Endodermal cell (in vitro differentiated cells): ENCODE data around the gene ATP2A2. TPM values are rescaled to one million over a fixed set of nuclear protein-coding genes. Genes with fewer than 3 reads are reported as not detected.
A peak's percentile ranks its signal among the peaks of the same experiment; 100 is the strongest.

Experiments used
- DNase-seq: peaks from one replicate; pipeline ENCODE4 v3.0.0-alpha.2; 2017
- H3K27ac ChIP-seq: 2 replicates; pipeline ENCODE4 v1.5.1; 2013; ENCODE audit warnings: mild to moderate bottlenecking, low read depth, low read length, moderate library complexity
- H3K27me3 ChIP-seq: 2 replicates; pipeline ENCODE4 v1.6.1; 2013; ENCODE audit warnings: mild to moderate bottlenecking, low read length, moderate library complexity; ENCODE audit not compliant: insufficient read depth, control insufficient read depth, poor library complexity, severe bottlenecking
- H3K36me3 ChIP-seq: 2 replicates; pipeline ENCODE4 v1.7.0; 2013; ENCODE audit warnings: mild to moderate bottlenecking, low read length, moderate library complexity; ENCODE audit not compliant: control insufficient read depth, insufficient read depth
- H3K4me1 ChIP-seq: one replicate; pipeline ENCODE4 v1.7.0; 2013; ENCODE audit warnings: low read length; ENCODE audit not compliant: control insufficient read depth, insufficient read depth
- H3K4me3 ChIP-seq: 2 replicates; pipeline ENCODE4 v1.5.1; 2013; ENCODE audit warnings: mild to moderate bottlenecking, low read length, moderate library complexity
- H3K9ac ChIP-seq: 2 replicates; pipeline ENCODE4 v1.6.1; 2013; ENCODE audit warnings: mild to moderate bottlenecking, low read length, moderate library complexity; ENCODE audit not compliant: poor library complexity, severe bottlenecking; ENCODE audit errors: extremely low read depth
- H3K9me3 ChIP-seq: 2 replicates; pipeline ENCODE4 v1.6.1; 2013; ENCODE audit warnings: mild to moderate bottlenecking, low read length, moderate library complexity; ENCODE audit not compliant: control insufficient read depth
- H3K27ac Mint-ChIP-seq: 2 replicates; pipeline ENCODE4 v1.8.0; 2020; ENCODE audit warnings: mixed read lengths
- H3K27me3 Mint-ChIP-seq: 2 replicates; pipeline ENCODE4 v1.8.0; 2021; ENCODE audit warnings: mild to moderate bottlenecking, mixed read lengths; ENCODE audit not compliant: insufficient read depth
- H3K36me3 Mint-ChIP-seq: 2 replicates; pipeline ENCODE4 v1.8.0; 2020; ENCODE audit warnings: low read depth, mixed read lengths
- H3K4me1 Mint-ChIP-seq: 2 replicates; pipeline ENCODE4 v1.8.0; 2020; ENCODE audit warnings: mixed read lengths
- H3K4me3 Mint-ChIP-seq: 2 replicates; pipeline ENCODE4 v1.8.0; 2020; ENCODE audit warnings: mild to moderate bottlenecking, moderate library complexity, mixed read lengths
- H3K9me3 Mint-ChIP-seq: 2 replicates; pipeline ENCODE4 v1.8.0; 2020; ENCODE audit warnings: mild to moderate bottlenecking, mixed read lengths
- WGBS, 2 experiments: methylation state at CpG; one replicate each; pipeline versions ENCODE4 v1.1.5 to v1.1.7; 2013; ENCODE audit warnings: missing lambda C conversion rate in 2 of 2, mixed read lengths in 1 of 2; ENCODE audit not compliant: insufficient coverage in 1 of 2, insufficient read length in 1 of 2; 5-methylcytosine and 5-hydroxymethylcytosine counted together
- total RNA-seq, 2 donors: library from RNA; stranded (reverse); fragmentation: NEBNext Ultra II Directional in 1 of 2; extraction: Animal tissue kit (Norgen Biotek cat#: 25700) in 1 of 2; gene quantifications; 2 replicates in 1 of 2; 3 replicates in 1 of 2; pipeline ENCODE4 v1.2.1, GENCODE V29; 2021
- TF ChIP-seq, protein P1 (sequence below): fragments of 200-600 bp; sonication (generic); conservative IDR thresholded peaks from 2 replicates; pipeline ENCODE4 v1.5.0; 2021; ENCODE audit warnings: antibody characterized with exemption, mild to moderate bottlenecking

ATP2A2 gene
- total RNA-seq, 2 donors from 2014 or later = 151 to 235 TPM

DNA sequence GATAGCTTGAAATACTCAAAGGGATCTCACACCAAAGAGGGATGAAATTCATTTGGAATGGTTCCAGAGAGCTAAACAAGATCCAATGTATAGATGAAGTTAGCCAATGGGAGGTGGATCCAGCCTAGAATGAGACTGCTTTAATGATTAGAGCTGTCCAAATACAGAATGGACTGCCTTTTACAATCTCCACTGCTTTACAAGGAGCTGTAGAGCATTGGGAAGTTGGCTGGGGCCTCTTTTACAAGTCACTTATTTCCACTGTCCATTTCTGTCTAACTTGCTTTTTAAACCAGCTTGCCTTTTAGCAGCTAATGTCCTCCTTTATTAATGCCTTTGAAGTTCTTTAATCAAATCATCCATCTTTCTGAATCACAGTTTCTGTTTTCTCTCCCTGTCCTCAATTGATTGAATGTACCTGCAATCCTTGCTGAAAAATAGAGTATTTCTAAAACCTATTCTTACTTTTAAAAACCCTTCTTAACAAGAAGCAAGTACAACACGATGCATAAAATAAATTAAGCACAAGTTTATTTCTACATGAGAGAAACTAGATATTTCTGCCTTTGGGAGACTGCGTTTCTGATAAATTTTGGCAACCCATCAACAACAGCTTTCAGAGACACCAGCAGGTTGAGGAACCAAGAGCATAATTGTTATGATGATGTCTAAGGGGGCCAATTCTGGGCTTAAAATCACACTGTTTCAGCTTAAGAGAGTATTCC is 3.4 kb upstream of the ATP2A2 start:
- peaks cover 2% of the 10 kb centered on the region for H3K36me3 Mint-ChIP-seq
- DNase-seq = no peak
- H3K4me3 Mint-ChIP-seq = no peak overlapping the region
- H3K4me3 ChIP-seq = no peak overlapping the region
- no peak overlapping the region for H3K27ac ChIP-seq
- H3K36me3 ChIP-seq = peaks cover 3% of the 10 kb centered on the region
- H3K9me3 Mint-ChIP-seq = no peaks in the 10 kb centered on the region
- TF ChIP-seq, protein P1, sequence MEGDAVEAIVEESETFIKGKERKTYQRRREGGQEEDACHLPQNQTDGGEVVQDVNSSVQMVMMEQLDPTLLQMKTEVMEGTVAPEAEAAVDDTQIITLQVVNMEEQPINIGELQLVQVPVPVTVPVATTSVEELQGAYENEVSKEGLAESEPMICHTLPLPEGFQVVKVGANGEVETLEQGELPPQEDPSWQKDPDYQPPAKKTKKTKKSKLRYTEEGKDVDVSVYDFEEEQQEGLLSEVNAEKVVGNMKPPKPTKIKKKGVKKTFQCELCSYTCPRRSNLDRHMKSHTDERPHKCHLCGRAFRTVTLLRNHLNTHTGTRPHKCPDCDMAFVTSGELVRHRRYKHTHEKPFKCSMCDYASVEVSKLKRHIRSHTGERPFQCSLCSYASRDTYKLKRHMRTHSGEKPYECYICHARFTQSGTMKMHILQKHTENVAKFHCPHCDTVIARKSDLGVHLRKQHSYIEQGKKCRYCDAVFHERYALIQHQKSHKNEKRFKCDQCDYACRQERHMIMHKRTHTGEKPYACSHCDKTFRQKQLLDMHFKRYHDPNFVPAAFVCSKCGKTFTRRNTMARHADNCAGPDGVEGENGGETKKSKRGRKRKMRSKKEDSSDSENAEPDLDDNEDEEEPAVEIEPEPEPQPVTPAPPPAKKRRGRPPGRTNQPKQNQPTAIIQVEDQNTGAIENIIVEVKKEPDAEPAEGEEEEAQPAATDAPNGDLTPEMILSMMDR = no peak
- peaks cover 8% of the 10 kb centered on the region for H3K27me3 Mint-ChIP-seq
- H3K27ac Mint-ChIP-seq = no peak overlapping the region
- 83 to 100% methylated on average over 1 to 2 of the region's 2 CpGs for WGBS, 2 experiments
- H3K4me1 Mint-ChIP-seq = peaks cover 20% of the 10 kb centered on the region
- H3K9me3 ChIP-seq = no peaks in the 10 kb centered on the region
- no peak overlapping the region for H3K9ac ChIP-seq
- H3K4me1 ChIP-seq = peaks cover 9% of the 10 kb centered on the region
- no peaks in the 10 kb centered on the region for H3K27me3 ChIP-seq

DNA sequence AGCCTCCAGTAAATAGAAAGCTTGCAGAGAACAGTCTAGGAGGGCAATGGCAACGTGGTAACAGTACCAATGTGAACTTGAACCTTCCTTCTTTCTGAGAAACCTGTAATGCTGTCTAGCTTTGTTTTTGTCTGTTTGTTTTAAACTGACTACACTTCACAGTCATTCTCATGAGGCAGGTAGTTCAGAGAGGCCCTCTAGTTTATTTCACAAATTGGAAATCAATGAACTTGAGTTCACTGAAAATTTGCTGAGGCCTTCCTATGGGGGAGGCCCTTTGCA is 2.9 kb upstream of the ATP2A2 start:
- peaks cover 8% of the 10 kb centered on the region for H3K27me3 Mint-ChIP-seq
- peaks cover 9% of the 10 kb centered on the region for H3K4me1 ChIP-seq
- H3K4me1 Mint-ChIP-seq = peaks cover 24% of the 10 kb centered on the region
- no peak overlapping the region for H3K27ac Mint-ChIP-seq
- no peak overlapping the region for H3K4me3 Mint-ChIP-seq
- peaks cover 8% of the 10 kb centered on the region for H3K36me3 ChIP-seq
- H3K9ac ChIP-seq = no peak overlapping the region
- H3K9me3 ChIP-seq = no peaks in the 10 kb centered on the region
- TF ChIP-seq, protein P1 = no peak
- H3K36me3 Mint-ChIP-seq = peaks cover 7% of the 10 kb centered on the region
- WGBS, 2 experiments = 86 to 93% methylated on average over 1 of the region's 1 CpG
- no peak for DNase-seq
- no peak overlapping the region for H3K27ac ChIP-seq
- no peak overlapping the region for H3K4me3 ChIP-seq
- H3K27me3 ChIP-seq = no peaks in the 10 kb centered on the region
- H3K9me3 Mint-ChIP-seq = no peaks in the 10 kb centered on the region

DNA sequence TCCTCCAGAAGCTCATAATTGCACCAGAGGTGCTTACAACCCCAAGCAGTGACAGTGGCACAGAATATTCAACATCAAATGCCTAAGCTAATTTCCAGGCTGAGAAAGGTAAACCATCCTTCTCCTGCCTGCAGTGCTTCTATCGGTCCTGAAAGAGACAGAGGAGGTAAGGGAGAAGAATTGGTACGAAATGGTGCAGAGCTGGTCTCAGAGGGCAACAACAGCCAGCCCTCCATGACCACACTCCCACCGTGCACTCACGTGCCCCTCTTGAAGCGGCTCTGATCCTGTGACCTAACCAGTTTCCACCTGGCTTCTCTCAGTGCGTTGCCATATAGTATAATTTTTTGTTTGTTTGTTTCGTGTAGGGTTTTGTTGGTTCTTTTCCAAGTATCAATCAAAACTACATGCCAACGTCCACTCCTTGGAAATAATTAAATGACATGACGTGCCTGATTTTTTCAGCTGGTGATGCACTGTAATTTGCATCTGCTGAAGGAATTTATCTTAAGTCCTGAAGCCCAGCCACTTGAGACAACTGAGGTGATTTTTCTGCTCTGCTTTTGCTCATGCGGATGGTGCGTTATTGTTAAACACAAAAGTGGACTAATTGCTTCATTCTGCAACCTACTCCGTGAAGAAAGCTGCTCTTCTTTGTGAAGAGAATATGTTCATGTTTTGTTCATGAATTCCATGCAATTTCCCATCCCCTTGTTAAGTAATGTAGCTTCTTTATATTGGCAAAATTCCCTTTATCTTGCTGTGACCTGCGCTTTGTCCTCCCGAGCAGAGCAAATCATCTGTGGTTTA is 1.3 kb upstream of the ATP2A2 start:
- Mint-ChIP-seq H3K27ac (no peak overlapping the region), H3K4me3 (peak overlapping the region; percentile 91), H3K4me1 (peaks cover 35% of the 10 kb centered on the region), H3K36me3 (peaks cover 21% of the 10 kb centered on the region), H3K27me3 (peaks cover 8% of the 10 kb centered on the region), H3K9me3 (no peaks in the 10 kb centered on the region)
- no peaks in the 10 kb centered on the region for H3K9me3 ChIP-seq
- H3K4me1 ChIP-seq = peaks cover 4% of the 10 kb centered on the region
- H3K27me3 ChIP-seq = no peaks in the 10 kb centered on the region
- TF ChIP-seq, protein P1 = no peak
- H3K36me3 ChIP-seq = peaks cover 24% of the 10 kb centered on the region
- 64 to 65% methylated on average over 10 to 13 of the region's 14 CpGs for WGBS, 2 experiments
- H3K4me3 ChIP-seq = peak overlapping the region; percentile 74
- peak overlapping the region; percentile 65 for H3K9ac ChIP-seq
- peak; percentile 59 for DNase-seq
- H3K27ac ChIP-seq = peak overlapping the region; percentile 89
